ENCODE measurements around the gene SPEG. TPM values are rescaled to one million over a fixed set of nuclear protein-coding genes. Genes with fewer than 3 reads are reported as not detected.

SPEG gene
- total and polyA plus RNA-seq, 2 donors (not counting 3 experiments of a cell fraction or from before 2014, with no cell fraction given) = 0.84 to 3.5 TPM

GRCh38 chr2:219536967-219537366 lies 102.3 kb downstream of the SPEG start:
- no peak for TF ChIP-seq FOS (IDR thresholded peaks at IDR 0.05; ENCODE audit: borderline replicate concordance, insufficient read depth, low read length)
- TF ChIP-seq MAX (IDR thresholded peaks at IDR 0.05; ENCODE audit: insufficient read depth, insufficient read length) = no peak
- no peak for TF ChIP-seq GATA2 (IDR thresholded peaks at IDR 0.05; ENCODE audit: insufficient read depth, insufficient read length, low read depth, low read length)
- TF ChIP-seq MYC (IDR thresholded peaks at IDR 0.05; ENCODE audit: low read depth, low read length) = no peak
- TF ChIP-seq JUN (IDR thresholded peaks at IDR 0.05; ENCODE audit: borderline replicate concordance, insufficient read depth, insufficient read length, low read depth) = no peak
- BruUV-seq (replicated peaks) = no TSS peak
- H3K27ac ChIP-seq (ENCODE audit: insufficient read depth, low read depth, low read length) = no peak overlapping the region

GRCh38 chr2:219537657-219538488 lies 103.2 kb downstream of the SPEG start:
- H3K4me1 ChIP-seq (ENCODE audit: control insufficient read depth, extremely low read depth, insufficient read depth, low read length) = peaks cover 1% of the 10 kb centered on the region
- CTCF ChIA-PET = interaction anchor here (1.7 to 4.9 kb wide), 5 partner anchors 8 to 152 kb away, joined by 5 to 47 read pairs (median 21); a partner anchor contains a TSS
- intact Hi-C loops (cut with micrococcal nuclease) = no loop called here
- no peak overlapping the region for H3K4me2 ChIP-seq (ENCODE audit: insufficient read depth, low read length)
- dilution Hi-C loops (cut with MboI; ENCODE audit: extremely low pct_ligation_motif_present, low sequenced_read_pairs) = no loop called here
- TF ChIP-seq CTCF (IDR thresholded peaks at IDR 0.05; ENCODE audit: extremely low read depth in 1 of 2, insufficient read depth in 1 of 2, low read depth in 1 of 2, low read length in 2 of 2) = no peak
- TF ChIP-seq MAX (IDR thresholded peaks at IDR 0.05; ENCODE audit: insufficient read depth, insufficient read length) = no peak
- TF ChIP-seq POLR2AphosphoS5 (IDR thresholded peaks at IDR 0.05; ENCODE audit: insufficient read depth, low read depth, low read length) = no peak
- TF ChIP-seq GATA2 (IDR thresholded peaks at IDR 0.05; ENCODE audit: insufficient read depth, insufficient read length, low read depth, low read length) = no peak
- no peak for TF ChIP-seq EZH2 (IDR thresholded peaks at IDR 0.05; ENCODE audit: borderline replicate concordance, low read depth, low read length, severe bottlenecking)
- TF ChIP-seq MYC (IDR thresholded peaks at IDR 0.05; ENCODE audit: low read depth, low read length) = no peak
- no peak for TF ChIP-seq POLR2A (IDR thresholded peaks at IDR 0.05; ENCODE audit: low read depth, low read length)
- TF ChIP-seq FOS (IDR thresholded peaks at IDR 0.05; ENCODE audit: borderline replicate concordance, insufficient read depth, low read length) = no peak
- TF ChIP-seq JUN (IDR thresholded peaks at IDR 0.05; ENCODE audit: borderline replicate concordance, insufficient read depth, insufficient read length, low read depth) = no peak
- no peaks in the 10 kb centered on the region for H4K20me1 ChIP-seq (replicated peaks; ENCODE audit: control insufficient read depth, extremely low read depth, insufficient read depth, low read length)
- H2AFZ ChIP-seq (ENCODE audit: low read depth, low read length) = no peak overlapping the region
- POLR2A ChIA-PET = no interaction called here
- peaks cover 11 to 16% of the 10 kb centered on the region in 2 experiments for H3K27me3 ChIP-seq (ENCODE audit: control insufficient read depth in 2 of 2, insufficient read depth in 2 of 2, low read length in 2 of 2)
- no peaks in the 10 kb centered on the region for H3K79me2 ChIP-seq (ENCODE audit: control insufficient read depth, insufficient read depth, low read length)
- no peak overlapping the region for H3K27ac ChIP-seq (ENCODE audit: insufficient read depth, low read depth, low read length)
- FAIRE-seq = no peak
- H3K9ac ChIP-seq (replicated peaks; ENCODE audit: extremely low read depth, insufficient read depth, low read length) = no peak overlapping the region
- H3K9me3 ChIP-seq (replicated peaks; ENCODE audit: control insufficient read depth, insufficient read depth, low read length) = no peaks in the 10 kb centered on the region
- no TSS peak for BruUV-seq (replicated peaks)
- DNase-seq (ENCODE audit: low read depth, low spot score) = no peak
- no peaks in the 10 kb centered on the region for H3K9me1 ChIP-seq (replicated peaks; ENCODE audit: control insufficient read depth, extremely low read depth, insufficient read depth, low read length)
- no peaks in the 10 kb centered on the region for H3K36me3 ChIP-seq (ENCODE audit: control insufficient read depth in 2 of 2, extremely low read depth in 1 of 2, insufficient read depth in 2 of 2, low read length in 2 of 2)
- H3K4me3 ChIP-seq (replicated peaks in 1 of 3; ENCODE audit: insufficient read depth in 1 of 3, low read depth in 1 of 3, low read length in 3 of 3) = no peak overlapping the region

More at GRCh38 chr2:219536967-219537366, 102.3 kb downstream of the SPEG start:
- H3K27me3 ChIP-seq (ENCODE audit: control insufficient read depth in 2 of 2, insufficient read depth in 2 of 2, low read length in 2 of 2) = peaks cover 3 to 10% of the 10 kb centered on the region in 2 experiments
- no peak overlapping the region for H2AFZ ChIP-seq (ENCODE audit: low read depth, low read length)
- H4K20me1 ChIP-seq (replicated peaks; ENCODE audit: control insufficient read depth, extremely low read depth, insufficient read depth, low read length) = no peaks in the 10 kb centered on the region
- ChIA-PET CTCF (interaction anchor here (4.9 kb wide), 1 partner anchor 41 kb away, joined by 21 read pairs; a partner anchor contains a TSS), POLR2A (no interaction called here)
- H3K79me2 ChIP-seq (ENCODE audit: control insufficient read depth, insufficient read depth, low read length) = no peaks in the 10 kb centered on the region
- no peak overlapping the region for H3K4me2 ChIP-seq (ENCODE audit: insufficient read depth, low read length)
- dilution Hi-C loops (cut with MboI; ENCODE audit: extremely low pct_ligation_motif_present, low sequenced_read_pairs) (no loop called here), intact Hi-C loops (cut with micrococcal nuclease) (no loop called here)
- no peak overlapping the region for H3K4me3 ChIP-seq (replicated peaks in 1 of 3; ENCODE audit: insufficient read depth in 1 of 3, low read depth in 1 of 3, low read length in 3 of 3)
- H3K9me1 ChIP-seq (replicated peaks; ENCODE audit: control insufficient read depth, extremely low read depth, insufficient read depth, low read length) = no peaks in the 10 kb centered on the region
- no peaks in the 10 kb centered on the region for H3K36me3 ChIP-seq (ENCODE audit: control insufficient read depth in 2 of 2, extremely low read depth in 1 of 2, insufficient read depth in 2 of 2, low read length in 2 of 2)
- H3K9ac ChIP-seq (replicated peaks; ENCODE audit: extremely low read depth, insufficient read depth, low read length) = no peak overlapping the region
- DNase-seq (ENCODE audit: low read depth, low spot score) (no peak), FAIRE-seq (no peak)
- no peaks in the 10 kb centered on the region for H3K9me3 ChIP-seq (replicated peaks; ENCODE audit: control insufficient read depth, insufficient read depth, low read length)
- H3K4me1 ChIP-seq (ENCODE audit: control insufficient read depth, extremely low read depth, insufficient read depth, low read length) = no peaks in the 10 kb centered on the region
